ENCODE measurements around the gene POC5.
"Not testable (repeated sequence)": the region's sequence is repeated elsewhere in the genome, so short reads cannot be mapped to it uniquely, and the experiment has no call there.

Gene POC5

GRCh38 chr5:75717082-75717922 is at the start of gene POC5:
POC5 (minus strand) TSS chr5:75717437; CDS start chr5:75712937, 4,500 bp downstream.
- peak; percentile 94 for DNase-seq

GRCh38 chr5:75758116-75758515 is 40.9 kb upstream of the POC5 start:
- DNase-seq: no peak

GRCh38 chr5:75756981-75757380 is 39.7 kb upstream of the POC5 start:
- DNase-seq: peak; percentile 32

- no peak for DNase-seq
Observed at GRCh38 chr5:75756211-75756610, 39.0 kb upstream of the POC5 start.

- DNase-seq: no peak
Observed at GRCh38 chr5:75753182-75753581, 35.9 kb upstream of the POC5 start.

- no peak for DNase-seq
Observed at GRCh38 chr5:75744355-75744754, 27.1 kb upstream of the POC5 start.

- no peak for DNase-seq
Observed at GRCh38 chr5:75736273-75736672, 19.0 kb upstream of the POC5 start.

- peak; percentile 34 for DNase-seq
Observed at GRCh38 chr5:75734913-75735789, 17.9 kb upstream of the POC5 start.

GRCh38 chr5:75733767-75734166 is 16.5 kb upstream of the POC5 start:
- no peak for DNase-seq

- not testable (repeated sequence) for DNase-seq
Observed at GRCh38 chr5:75731515-75731914, 14.3 kb upstream of the POC5 start.

- no peak for DNase-seq
Observed at GRCh38 chr5:75729321-75729720, 12.1 kb upstream of the POC5 start.

- DNase-seq: no peak
Observed at GRCh38 chr5:75727931-75728330, 10.7 kb upstream of the POC5 start.

GRCh38 chr5:75726224-75726623 is 9.0 kb upstream of the POC5 start:
- DNase-seq: not testable (repeated sequence)

GRCh38 chr5:75723378-75723777 is 6.1 kb upstream of the POC5 start:
- no peak for DNase-seq

GRCh38 chr5:75721573-75721972 is 4.3 kb upstream of the POC5 start:
- DNase-seq: no peak

GRCh38 chr5:75720882-75721281 is 3.6 kb upstream of the POC5 start:
- DNase-seq: peak; percentile 7

- DNase-seq: no peak
Observed at GRCh38 chr5:75716715-75717081, 539 bp downstream of the POC5 start.

- DNase-seq: no peak
Observed at GRCh38 chr5:75712091-75712490, 5.1 kb downstream of the POC5 start.

- no peak for DNase-seq
Observed at GRCh38 chr5:75711151-75711550, 6.1 kb downstream of the POC5 start.

- no peak for DNase-seq
Observed at GRCh38 chr5:75710637-75711036, 6.6 kb downstream of the POC5 start.

- DNase-seq: peak; percentile 39
Observed at GRCh38 chr5:75707911-75708509, 9.2 kb downstream of the POC5 start.

- DNase-seq: no peak
Observed at GRCh38 chr5:75706775-75707174, 10.5 kb downstream of the POC5 start.

GRCh38 chr5:75706016-75706415 is 11.2 kb downstream of the POC5 start:
- no peak for DNase-seq

- no peak for DNase-seq
Observed at GRCh38 chr5:75701856-75702255, 15.4 kb downstream of the POC5 start.

Measured in HCEC 1CT (cell line).